K562 (cell line): ENCODE results near the gene MYOM1.

Experiments used
- CBX2 ChIP-seq: fragments of 200-600 bp; sonication (generic); IDR thresholded peaks from one replicate; pipeline ENCODE4 v1.6.1; 2012; ENCODE audit warnings: mild to moderate bottlenecking, low read length, inconsistent platforms; ENCODE audit not compliant: insufficient read depth, poor library complexity, severe bottlenecking
- DPF2 ChIP-seq: fragments of 450-650 bp; IDR thresholded peaks from 2 replicates; pipeline ENCODE4 v1.6.1; 2016
- FOSL1 ChIP-seq: fragments of 200-800 bp; sonication (Bioruptor generic); conservative IDR thresholded peaks from 2 replicates; pipeline ENCODE4 v1.6.1; 2016; ENCODE audit warnings: missing genetic modification characterization, missing compliant biosample characterization
- FOXA1 ChIP-seq: fragments of 450-650 bp; IDR thresholded peaks from 2 replicates; pipeline ENCODE4 v1.6.1; 2016; ENCODE audit warnings: mild to moderate bottlenecking, borderline replicate concordance
- NR3C1 ChIP-seq: sonication (generic); formaldehyde crosslinking; IDR thresholded peaks from 2 replicates; pipeline ENCODE4 v1.8.1; 2022; ENCODE audit warnings: missing genetic modification reagents
- POLR2AphosphoS5 ChIP-seq: IDR thresholded peaks from 2 replicates; pipeline ENCODE4 v1.6.1; 2011; ENCODE audit warnings: mild to moderate bottlenecking, low read depth, low read length, moderate library complexity; ENCODE audit not compliant: control insufficient read depth, insufficient read depth
- SRSF3 ChIP-seq: fragments of 200-400 bp; formaldehyde crosslinking; IDR thresholded peaks from 2 replicates; pipeline ENCODE4 v1.6.1; 2016; ENCODE audit warnings: mild to moderate bottlenecking, low read length, moderate library complexity; ENCODE audit not compliant: insufficient read depth
- TAF9B ChIP-seq: fragments of 450-650 bp; IDR thresholded peaks from 2 replicates; pipeline ENCODE4 v1.6.1; 2018; ENCODE audit warnings: mild to moderate bottlenecking; ENCODE audit not compliant: partially characterized antibody

- TF ChIP-seq DPF2 (no peak), POLR2AphosphoS5 (no peak), FOXA1 (no peak), FOSL1 (no peak), TAF9B (no peak), SRSF3 (no peak), CBX2 (no peak), NR3C1 (CRISPR knock-in tag) (no peak)
Observed at GRCh38 chr18:3048820-3049349, 170.9 kb downstream of the MYOM1 start.
